ENCODE data around the gene FHIT.
"Not testable (repeated sequence)": the region's sequence is repeated elsewhere in the genome, so short reads cannot be mapped to it uniquely, and the experiment has no call there.

Gene FHIT

GRCh38 chr3:61227799-61228198 lies 23.5 kb downstream of the FHIT start:
- no peak for DNase-seq (ENCODE audit: low read depth in 3 of 3)

GRCh38 chr3:61226166-61226686 lies 25.0 kb downstream of the FHIT start:
- no peak for DNase-seq (ENCODE audit: low read depth in 3 of 3)

GRCh38 chr3:61224823-61225222 lies 26.4 kb downstream of the FHIT start:
- no peak for DNase-seq (ENCODE audit: low read depth in 3 of 3)

DNA sequence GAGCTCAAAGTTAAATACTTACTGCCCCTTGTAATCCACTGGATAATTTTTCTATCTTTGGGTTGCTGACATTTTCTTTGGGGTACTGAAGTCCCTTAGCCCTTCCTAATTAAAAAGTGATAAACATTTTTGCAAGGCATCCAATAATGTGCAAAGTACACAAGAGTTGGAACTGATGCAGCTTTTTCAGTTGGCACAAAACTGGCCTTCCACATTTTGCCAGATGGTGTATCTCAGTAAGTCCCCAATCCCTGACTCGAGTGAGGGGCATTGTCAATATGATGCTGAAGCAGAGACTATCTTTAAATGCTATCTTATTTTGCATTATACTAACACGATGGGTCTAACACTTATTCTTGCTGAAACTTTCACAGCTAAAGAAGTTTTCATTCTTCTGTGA lies 27.8 kb downstream of the FHIT start:
- DNase-seq (ENCODE audit: low read depth in 3 of 3), result no peak

DNA sequence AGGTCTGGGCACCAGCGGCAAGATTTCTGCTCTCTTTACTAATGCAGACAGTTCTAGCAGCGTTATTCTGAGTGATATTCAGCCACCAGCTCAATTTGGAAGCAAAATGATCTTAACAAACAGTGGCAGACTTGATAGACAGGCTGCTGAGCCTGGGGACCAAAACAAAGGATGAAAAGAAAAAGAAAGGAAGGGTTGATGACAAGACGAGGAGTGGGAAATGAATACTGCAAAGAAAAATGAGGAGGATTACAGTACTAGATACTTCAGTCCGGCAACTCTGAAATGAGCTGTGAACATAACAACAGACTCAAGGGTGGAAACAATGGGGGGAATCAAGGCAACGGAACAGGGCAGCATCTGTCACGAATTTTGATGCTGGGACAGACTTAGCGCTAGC lies 28.8 kb downstream of the FHIT start:
- no peak for DNase-seq (ENCODE audit: low read depth in 3 of 3)

DNA sequence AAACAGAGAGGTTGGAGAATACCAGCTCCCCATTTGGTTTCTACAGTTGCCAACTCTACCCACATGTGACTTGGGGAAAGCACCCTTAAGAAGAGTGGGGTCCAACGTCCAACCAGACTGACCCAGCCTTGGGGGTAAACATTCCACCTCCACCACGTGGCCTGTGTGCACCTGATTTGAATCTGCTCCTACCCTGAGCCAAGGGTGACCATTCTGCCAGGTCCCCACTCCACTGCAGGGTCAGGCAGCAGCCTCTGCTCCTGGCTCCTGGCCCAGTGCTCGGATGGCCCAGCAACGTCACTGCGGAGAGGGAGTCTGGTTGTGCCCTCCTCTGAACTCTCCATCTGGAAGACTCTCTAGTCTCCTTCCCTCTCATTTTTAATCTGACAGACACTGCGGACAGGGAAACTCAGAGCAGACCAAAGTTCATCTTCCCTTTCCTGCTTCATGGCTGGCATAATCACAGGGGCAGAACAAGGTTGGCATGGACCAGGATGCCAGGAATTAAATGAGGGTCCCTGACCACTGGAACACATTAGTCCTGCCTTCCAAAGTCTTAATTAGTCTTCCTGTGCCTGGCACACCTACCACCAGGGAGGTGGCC lies 29.4 kb downstream of the FHIT start:
- DNase-seq (ENCODE audit: low read depth in 3 of 3), result no peak

- no peak for DNase-seq (ENCODE audit: low read depth in 3 of 3)
These were observed 32.7 kb downstream of the FHIT start for GRCh38 chr3:61218504-61218903.

DNA sequence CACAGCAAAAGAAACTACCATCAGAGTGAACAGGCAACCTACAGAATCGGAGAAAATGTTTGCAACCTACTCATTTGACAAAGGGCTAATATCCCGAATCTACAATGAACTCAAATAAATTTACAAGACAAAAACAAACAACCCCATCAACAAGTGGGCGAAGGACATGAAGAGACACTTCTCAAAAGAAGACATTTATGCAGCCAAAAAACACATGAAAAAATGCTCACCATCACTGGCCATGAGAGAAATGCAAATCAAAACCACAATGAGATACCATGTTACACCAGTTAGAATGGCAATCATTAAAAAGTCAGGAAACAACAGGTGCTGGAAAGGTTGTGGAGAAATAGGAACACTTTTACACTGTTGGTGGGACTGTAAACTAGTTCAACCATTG lies 35.1 kb downstream of the FHIT start:
- not testable (repeated sequence) for DNase-seq (ENCODE audit: low read depth in 3 of 3)

GRCh38 chr3:61202086-61202485 lies 49.2 kb downstream of the FHIT start:
- no peak for DNase-seq (ENCODE audit: low read depth in 3 of 3)

GRCh38 chr3:61201071-61201470 lies 50.2 kb downstream of the FHIT start:
- no peak for DNase-seq (ENCODE audit: low read depth in 3 of 3)

- DNase-seq (ENCODE audit: low read depth in 3 of 3), result no peak
These were observed 51.0 kb downstream of the FHIT start for GRCh38 chr3:61200270-61200669.

DNA sequence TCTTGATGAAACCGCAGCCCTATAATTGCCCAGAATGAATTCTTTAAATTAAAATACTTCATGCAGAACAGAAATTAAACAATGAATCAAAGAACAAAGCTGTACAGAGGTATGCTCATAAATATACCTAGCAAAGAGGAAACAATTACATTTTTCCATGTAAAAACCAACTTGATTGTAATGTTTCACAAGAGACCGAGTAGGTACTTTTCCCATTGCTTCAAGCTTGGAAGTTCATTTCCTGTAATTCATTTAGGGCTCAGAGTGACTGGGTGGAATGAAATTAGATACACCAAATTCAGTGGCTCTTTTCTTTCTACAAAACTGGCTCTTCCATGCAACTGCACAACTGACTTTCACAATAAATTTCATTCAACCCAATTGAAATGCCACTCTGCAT lies 51.4 kb downstream of the FHIT start:
- DNase-seq (ENCODE audit: low read depth in 3 of 3), result no peak

GRCh38 chr3:61194892-61195538 lies 56.2 kb downstream of the FHIT start:
- DNase-seq (ENCODE audit: low read depth in 3 of 3), result no peak

DNA sequence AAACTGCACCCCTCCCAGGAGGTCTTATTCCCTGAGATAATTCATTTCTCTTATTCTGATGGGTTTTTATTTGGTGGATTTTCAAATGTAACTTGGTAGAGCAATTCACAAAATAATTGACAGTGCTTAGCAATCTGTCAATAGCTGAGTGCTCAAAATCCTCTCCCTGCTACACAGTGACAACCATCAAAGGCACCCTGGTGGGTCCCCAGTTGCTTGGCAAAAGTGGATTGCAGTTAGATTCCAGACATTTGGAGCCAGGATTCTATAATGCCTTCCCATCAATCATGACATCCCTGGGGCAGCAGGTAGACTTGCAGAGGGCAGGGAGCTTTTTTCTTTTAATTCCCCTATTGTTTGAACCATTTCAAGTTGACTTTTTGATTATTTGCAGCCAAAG lies 59.0 kb downstream of the FHIT start:
- DNase-seq (ENCODE audit: low read depth in 3 of 3), result no peak

DNA sequence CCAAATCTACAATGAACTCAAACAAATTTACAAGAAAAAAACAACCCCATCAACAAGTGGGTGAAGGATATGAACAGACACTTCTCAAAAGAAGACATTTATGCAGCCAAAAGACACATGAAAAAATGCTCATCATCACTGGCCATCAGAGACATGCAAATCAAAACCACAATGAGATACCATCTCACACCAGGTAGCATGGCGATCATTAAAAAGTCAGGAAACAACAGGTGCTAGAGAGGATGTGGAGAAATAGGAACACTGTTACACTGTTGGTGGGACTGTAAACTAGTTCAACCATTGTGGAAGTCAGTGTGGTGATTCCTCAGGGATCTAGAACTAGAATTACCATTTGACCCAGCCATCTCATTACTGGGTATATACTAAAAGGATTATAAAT lies 61.0 kb downstream of the FHIT start:
- not testable (repeated sequence) for DNase-seq (ENCODE audit: low read depth in 3 of 3)

DNA sequence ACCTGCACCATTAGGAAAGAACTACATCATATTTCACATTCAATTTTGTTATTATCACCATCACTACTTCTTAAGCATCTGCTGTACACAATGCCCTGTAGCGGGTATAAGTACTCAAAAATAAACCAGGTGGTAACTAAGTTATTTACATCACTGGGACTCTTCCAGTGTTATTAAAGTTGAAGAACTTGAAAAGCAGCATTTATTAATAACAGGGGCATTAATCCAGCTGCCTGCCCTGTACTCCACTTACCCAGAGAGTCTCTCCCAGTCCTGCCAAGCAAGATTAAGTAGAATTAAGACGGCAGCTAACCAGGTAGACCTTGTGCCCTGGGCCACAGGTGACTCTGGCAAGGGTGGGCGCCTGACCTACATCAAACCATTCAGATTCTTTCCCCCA lies 65.2 kb downstream of the FHIT start:
- DNase-seq (ENCODE audit: low read depth in 3 of 3), result no peak

- no peak for DNase-seq (ENCODE audit: low read depth in 3 of 3)
These were observed 66.3 kb downstream of the FHIT start for GRCh38 chr3:61184956-61185355.

GRCh38 chr3:61182662-61183061 lies 68.6 kb downstream of the FHIT start:
- no peak for DNase-seq (ENCODE audit: low read depth in 3 of 3)

- DNase-seq (ENCODE audit: low read depth in 3 of 3), result no peak
These were observed 69.4 kb downstream of the FHIT start for GRCh38 chr3:61181874-61182273.

- no peak for DNase-seq (ENCODE audit: low read depth in 3 of 3)
These were observed 71.0 kb downstream of the FHIT start for GRCh38 chr3:61180206-61180605.

- no peak for DNase-seq (ENCODE audit: low read depth in 3 of 3)
These were observed 73.1 kb downstream of the FHIT start for GRCh38 chr3:61178167-61178566.

DNA sequence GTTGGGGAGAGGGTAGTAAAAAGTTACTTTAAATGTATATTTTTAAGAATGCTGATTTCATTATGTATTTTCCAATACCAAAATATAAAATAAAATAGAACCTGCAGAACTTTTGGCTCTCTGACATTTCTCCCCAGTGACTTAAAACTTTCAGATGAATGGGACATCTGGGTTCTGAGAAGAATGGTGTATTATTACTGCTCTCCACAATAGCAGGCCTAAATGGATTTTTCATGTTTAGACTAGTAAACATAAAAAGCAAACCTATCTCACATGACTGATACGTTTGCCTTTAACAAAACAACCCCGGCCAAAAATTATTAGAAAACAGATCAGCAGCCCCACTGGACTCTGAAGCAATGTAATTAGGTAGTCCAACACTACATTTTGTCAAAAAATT lies 73.8 kb downstream of the FHIT start:
- DNase-seq (ENCODE audit: low read depth in 3 of 3), result no peak

DNA sequence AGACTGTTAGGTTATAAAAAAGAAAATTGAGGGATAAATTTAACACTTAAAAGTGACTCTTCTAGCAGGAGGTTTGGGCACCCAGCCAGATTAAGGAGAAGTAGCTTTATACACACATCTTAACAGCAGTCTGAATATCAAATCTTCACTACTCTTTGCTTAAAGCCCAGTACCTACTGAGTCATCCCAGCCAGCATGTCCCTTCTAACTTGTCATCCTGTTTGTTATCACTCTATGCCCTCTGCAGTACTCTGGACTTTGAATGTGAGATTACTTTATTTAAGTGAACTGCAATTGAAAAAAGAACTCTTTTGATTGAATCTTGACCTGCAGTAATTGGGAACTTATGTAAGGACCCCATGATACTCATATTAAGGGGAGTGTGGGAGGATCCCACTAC lies 77.6 kb downstream of the FHIT start:
- no peak for DNase-seq (ENCODE audit: low read depth in 3 of 3)

DNA sequence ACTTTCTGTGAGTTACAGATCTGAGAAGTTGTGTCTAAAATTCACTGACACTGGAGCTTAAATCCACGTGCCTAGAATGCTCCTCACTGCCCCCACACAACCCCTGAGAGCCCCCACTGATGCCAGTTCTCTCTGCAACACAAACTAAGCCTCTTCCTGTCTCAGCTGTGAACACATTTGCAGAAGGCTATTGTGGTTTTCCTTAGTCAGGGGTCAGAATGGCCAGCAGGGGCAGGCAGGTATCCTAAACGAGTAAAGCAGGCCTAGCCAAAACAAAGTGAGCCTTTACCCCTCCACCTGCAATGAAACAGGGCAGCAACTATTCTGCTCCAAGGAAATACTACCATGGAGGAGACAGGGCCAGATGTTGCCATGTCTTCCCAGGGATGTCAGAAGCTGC lies 78.6 kb downstream of the FHIT start:
- DNase-seq (ENCODE audit: low read depth in 3 of 3), result no peak
